PFSK-1 (cell line): ENCODE measurements around the gene SH3GL1.

Source experiments
- FOXP2 ChIP-seq: optimal IDR thresholded peaks from 2 replicates; pipeline ENCODE3; 2011; ENCODE audit warnings: borderline replicate concordance, control low read depth, inconsistent platforms; ENCODE audit not compliant: insufficient read depth; ENCODE audit errors: extremely low read length, extremely low read depth
- POLR2AphosphoS5 ChIP-seq: IDR thresholded peaks from 2 replicates; pipeline ENCODE4 v1.6.1; 2012; ENCODE audit warnings: low read depth, mild to moderate bottlenecking, control low read depth, low read length, moderate library complexity
- REST ChIP-seq, 2 experiments: IDR thresholded peaks; 2 replicates each; pipeline versions ENCODE4 v1.6.1 to v1.8.0; 2011 to 2012; ENCODE audit warnings: low read depth in 2 of 2, low read length in 2 of 2, control low read depth in 1 of 2, inconsistent platforms in 1 of 2, mild to moderate bottlenecking in 1 of 2, moderate library complexity in 1 of 2; ENCODE audit not compliant: insufficient read depth in 1 of 2
- SIN3A ChIP-seq: IDR thresholded peaks from 2 replicates; pipeline ENCODE4 v1.6.1; 2012; ENCODE audit warnings: mild to moderate bottlenecking, low read length, moderate library complexity, borderline replicate concordance; ENCODE audit not compliant: insufficient read depth
- TAF1 ChIP-seq: IDR thresholded peaks from 2 replicates; pipeline ENCODE4 v1.6.1; 2012; ENCODE audit warnings: low read length, control low read depth, borderline replicate concordance; ENCODE audit not compliant: insufficient read depth

- TF ChIP-seq REST (IDR thresholded peaks at IDR 0.05; ENCODE audit: insufficient read depth in 1 of 2, low read depth in 2 of 2, low read length in 2 of 2) (no peak), SIN3A (no peak), FOXP2 (no peak), POLR2AphosphoS5 (no peak), TAF1 (no peak)
Observed at GRCh38 chr19:4443188-4443587, 42.8 kb upstream of the SH3GL1 start.
